Panc1 (cell line): ENCODE data around the gene SDHAF4.

ENCODE experiments used
- CTCF ChIP-seq: fragments of 450-650 bp; IDR thresholded peaks from 2 replicates; pipeline ENCODE4 v1.5.1; 2017; ENCODE audit warnings: mild to moderate bottlenecking
- REST ChIP-seq, 2 experiments: IDR thresholded peaks; 2 replicates each; pipeline ENCODE4 v1.6.1; 2011 to 2012; ENCODE audit warnings: low read depth in 2 of 2, control low read depth in 1 of 2, low read length in 1 of 2, mild to moderate bottlenecking in 1 of 2, moderate library complexity in 1 of 2; ENCODE audit not compliant: insufficient read depth in 1 of 2
- TCF7L2 ChIP-seq: IDR thresholded peaks from 2 replicates; pipeline ENCODE4 v1.6.1; 2011; ENCODE audit warnings: mild to moderate bottlenecking, low read depth, low read length, inconsistent platforms

GRCh38 chr6:70575899-70576495, 9.3 kb downstream of the SDHAF4 start:
- TF ChIP-seq CTCF: no peak
- no peak for TF ChIP-seq REST (IDR thresholded peaks at IDR 0.05; ENCODE audit: insufficient read depth in 1 of 2, low read depth in 2 of 2, low read length in 1 of 2)
- TF ChIP-seq TCF7L2: no peak
